Measurements from ENCODE around the gene PAX8. TPM values are rescaled to one million over a fixed set of nuclear protein-coding genes. Genes with fewer than 3 reads are reported as not detected.

Gene PAX8
- total and polyA plus RNA-seq, 2 of the 13 experiments (the other 11 are each of a cell fraction or from before 2014, with no cell fraction given): 1.5 to 8.8 TPM

- TF ChIP-seq GRHL1 (CRISPR knock-in tag; conservative IDR thresholded peaks at IDR 0.05) (no peak), ATM (IDR thresholded peaks at IDR 0.05; ENCODE audit: borderline replicate concordance) (no peak), ATF1 (CRISPR knock-in tag; IDR thresholded peaks at IDR 0.05) (no peak), ZNF432 (CRISPR knock-in tag; IDR thresholded peaks at IDR 0.05; ENCODE audit: borderline replicate concordance) (no peak), SKI (IDR thresholded peaks at IDR 0.05; ENCODE audit: partially characterized antibody) (no peak), AKAP8 (CRISPR knock-in tag; IDR thresholded peaks at IDR 0.05) (no peak), YY1 (IDR thresholded peaks at IDR 0.05; ENCODE audit: insufficient read depth, insufficient replicate concordance, low read depth, low read length) (peak; percentile 93), ZNF350 (CRISPR knock-in tag; IDR thresholded peaks at IDR 0.05; ENCODE audit: borderline replicate concordance, low read depth) (no peak; the same call in 1 of the 2 replicates), TAF15 (IDR thresholded peaks at IDR 0.05; ENCODE audit: low read depth, low read length, poor library complexity, severe bottlenecking) (no peak), ZZZ3 (CRISPR knock-in tag; IDR thresholded peaks at IDR 0.05; ENCODE audit: borderline replicate concordance) (no peak), NPAS2 (CRISPR knock-in tag; IDR thresholded peaks at IDR 0.05; ENCODE audit: borderline replicate concordance) (no peak), ZNF326 (CRISPR knock-in tag; IDR thresholded peaks at IDR 0.05; ENCODE audit: borderline replicate concordance) (no peak), ZKSCAN1 (IDR thresholded peaks at IDR 0.05; ENCODE audit: low read length) (no peak), ZMYM3 (CRISPR knock-in tag; IDR thresholded peaks at IDR 0.05) (no peak; the same call in 1 of the 2 replicates), SMYD3 (CRISPR knock-in tag; IDR thresholded peaks at IDR 0.05) (no peak), MLXIP (CRISPR knock-in tag; IDR thresholded peaks at IDR 0.05; ENCODE audit: borderline replicate concordance) (no peak), HOXA5 (CRISPR knock-in tag; IDR thresholded peaks at IDR 0.05) (peak; percentile 63; the same call in 1 of the 2 replicates), ELF1 (CRISPR knock-in tag; IDR thresholded peaks at IDR 0.05) (peak; percentile 73), TIGD3 (CRISPR knock-in tag; IDR thresholded peaks at IDR 0.05; ENCODE audit: borderline replicate concordance) (no peak), PRDM15 (CRISPR knock-in tag; IDR thresholded peaks at IDR 0.05) (no peak)
Measured at GRCh38 chr2:113282747-113283533, 4.2 kb upstream of the PAX8 start (continued).
